ENCODE measurements around the gene UBL4A. TPM values are rescaled to one million over a fixed set of nuclear protein-coding genes. Genes with fewer than 3 reads are reported as not detected.
A peak's percentile ranks its signal among the peaks of the same experiment; 100 is the strongest.

UBL4A gene
- total and polyA plus RNA-seq, 5 donors from 2014 or later = 12.5 to 59.5 (median 55.0) TPM

- Mint-ChIP-seq H3K9me3 (peaks cover 0 to 2% (median 0%) of the 10 kb centered on the region in 7 donors), H3K4me3 (peak overlapping the region in 2 of 4 donors; percentile 43 to 61), H3K27ac (no peak overlapping the region), H3K4me1 (peaks cover 0 to 48% (median 12%) of the 10 kb centered on the region in 4 donors), H3K36me3 (peaks cover 4% of the 10 kb centered on the region), H3K27me3 (no peaks in the 10 kb centered on the region)
- ATAC-seq (ENCODE audit: low read depth in 2 of 2) = no peak
- no peaks in the 10 kb centered on the region for H3K9me3 ChIP-seq (ENCODE audit: control insufficient read depth in 2 of 2, low read length in 2 of 2)
- no peak overlapping the region for H3K27ac ChIP-seq (ENCODE audit: insufficient read depth, low read length, poor library complexity, severe bottlenecking)
- H3K4me3 ChIP-seq (ENCODE audit: low read depth, low read length) = no peak overlapping the region
- no peak for DNase-seq
- peaks cover 55% of the 10 kb centered on the region for H3K4me1 ChIP-seq (ENCODE audit: control insufficient read depth, insufficient read depth, low read length, poor library complexity, severe bottlenecking)
- no peaks in the 10 kb centered on the region for H3K27me3 ChIP-seq (ENCODE audit: control insufficient read depth, insufficient read depth, low read length)
- H3K36me3 ChIP-seq (ENCODE audit: control insufficient read depth, insufficient read depth, low read length) = peaks cover 17% of the 10 kb centered on the region
Measured at GRCh38 chrX:154439841-154440240, 46.6 kb downstream of the UBL4A start.

- H3K27me3 ChIP-seq (ENCODE audit: control insufficient read depth, insufficient read depth, low read length) = no peaks in the 10 kb centered on the region
- ATAC-seq (ENCODE audit: low read depth in 2 of 2) (no peak), DNase-seq (no peak)
- H3K36me3 Mint-ChIP-seq = peaks cover 7% of the 10 kb centered on the region
- H3K4me3 Mint-ChIP-seq = peak overlapping the region; percentile 55 to 93 (median 88)
- peak overlapping the region; percentile 65 for H3K4me3 ChIP-seq (ENCODE audit: low read depth, low read length)
- H3K27ac ChIP-seq (ENCODE audit: insufficient read depth, low read length, poor library complexity, severe bottlenecking) = peak overlapping the region; percentile 33
- peaks cover 18% of the 10 kb centered on the region for H3K36me3 ChIP-seq (ENCODE audit: control insufficient read depth, insufficient read depth, low read length)
- no peaks in the 10 kb centered on the region for H3K27me3 Mint-ChIP-seq
- H3K9me3 ChIP-seq (ENCODE audit: control insufficient read depth in 2 of 2, low read length in 2 of 2) = no peaks in the 10 kb centered on the region
- peaks cover 44% of the 10 kb centered on the region for H3K4me1 ChIP-seq (ENCODE audit: control insufficient read depth, insufficient read depth, low read length, poor library complexity, severe bottlenecking)
- H3K4me1 Mint-ChIP-seq = peaks cover 0 to 43% (median 12%) of the 10 kb centered on the region in 4 donors
- peaks cover 0 to 2% (median 0%) of the 10 kb centered on the region in 7 donors for H3K9me3 Mint-ChIP-seq
- H3K27ac Mint-ChIP-seq = peak overlapping the region; percentile 86 to 91 (median 86)
Measured at GRCh38 chrX:154437971-154438893, 48.2 kb downstream of the UBL4A start.

- peak; percentile 61 to 66 (median 62) for DNase-seq
- Mint-ChIP-seq H3K4me1 (peaks cover 0 to 34% (median 12%) of the 10 kb centered on the region in 4 donors), H3K4me3 (peak within 1 kb of the TSS; percentile 83 to 93 (median 88)), H3K36me3 (peaks cover 9% of the 10 kb centered on the region), H3K27ac (peak within 1 kb of the TSS; percentile 86 to 91 (median 86)), H3K9me3 (peaks cover 0 to 2% (median 0%) of the 10 kb centered on the region in 7 donors), H3K27me3 (no peaks in the 10 kb centered on the region)
- Histone ChIP-seq H3K27ac (ENCODE audit: insufficient read depth, low read length, poor library complexity, severe bottlenecking) (peak within 1 kb of the TSS; percentile 83), H3K4me1 (ENCODE audit: control insufficient read depth, insufficient read depth, low read length, poor library complexity, severe bottlenecking) (peaks cover 40% of the 10 kb centered on the region), H3K27me3 (ENCODE audit: control insufficient read depth, insufficient read depth, low read length) (no peaks in the 10 kb centered on the region), H3K9me3 (ENCODE audit: control insufficient read depth in 2 of 2, low read length in 2 of 2) (no peaks in the 10 kb centered on the region), H3K4me3 (ENCODE audit: low read depth, low read length) (peak within 1 kb of the TSS; percentile 65), H3K36me3 (ENCODE audit: control insufficient read depth, insufficient read depth, low read length) (peaks cover 15% of the 10 kb centered on the region)
- peak; percentile 39 to 53 for ATAC-seq (ENCODE audit: low read depth in 2 of 2)
Measured at GRCh38 chrX:154436983-154437752, 49.2 kb downstream of the UBL4A start, which contains the start of gene GDI1. Gene GDI1, plus strand, starts transcription at chrX:154437154. Its CDS starts 101 bp downstream, at chrX:154437255.

GRCh38 chrX:154436374-154436982 is 49.9 kb downstream of the UBL4A start:
- H3K27ac ChIP-seq (ENCODE audit: insufficient read depth, low read length, poor library complexity, severe bottlenecking) = peak overlapping the region; percentile 83
- Mint-ChIP-seq H3K4me1 (peaks cover 0 to 28% (median 7%) of the 10 kb centered on the region in 4 donors), H3K4me3 (peak overlapping the region; percentile 75 to 89 (median 84)), H3K27ac (peak overlapping the region; percentile 43 to 91 (median 67)), H3K36me3 (peaks cover 6% of the 10 kb centered on the region), H3K9me3 (peaks cover 0 to 2% (median 0%) of the 10 kb centered on the region in 7 donors), H3K27me3 (no peaks in the 10 kb centered on the region)
- ATAC-seq (ENCODE audit: low read depth in 2 of 2) (peak; percentile 68 to 69), DNase-seq (peak in 2 of 3 donors; percentile 57 to 59)
- H3K4me1 ChIP-seq (ENCODE audit: control insufficient read depth, insufficient read depth, low read length, poor library complexity, severe bottlenecking) = peaks cover 33% of the 10 kb centered on the region
- no peaks in the 10 kb centered on the region for H3K9me3 ChIP-seq (ENCODE audit: control insufficient read depth in 2 of 2, low read length in 2 of 2)
- peak overlapping the region; percentile 37 for H3K4me3 ChIP-seq (ENCODE audit: low read depth, low read length)
- no peaks in the 10 kb centered on the region for H3K27me3 ChIP-seq (ENCODE audit: control insufficient read depth, insufficient read depth, low read length)
- H3K36me3 ChIP-seq (ENCODE audit: control insufficient read depth, insufficient read depth, low read length) = peaks cover 13% of the 10 kb centered on the region

- H3K4me3 Mint-ChIP-seq = peak overlapping the region in 2 of 4 donors; percentile 43 to 83
- Histone ChIP-seq H3K4me3 (ENCODE audit: low read depth, low read length) (no peak overlapping the region), H3K9me3 (ENCODE audit: control insufficient read depth in 2 of 2, low read length in 2 of 2) (no peaks in the 10 kb centered on the region), H3K36me3 (ENCODE audit: control insufficient read depth, insufficient read depth, low read length) (peaks cover 13% of the 10 kb centered on the region), H3K27ac (ENCODE audit: insufficient read depth, low read length, poor library complexity, severe bottlenecking) (no peak overlapping the region), H3K4me1 (ENCODE audit: control insufficient read depth, insufficient read depth, low read length, poor library complexity, severe bottlenecking) (peaks cover 27% of the 10 kb centered on the region), H3K27me3 (ENCODE audit: control insufficient read depth, insufficient read depth, low read length) (no peaks in the 10 kb centered on the region)
- peaks cover 0 to 26% (median 7%) of the 10 kb centered on the region in 4 donors for H3K4me1 Mint-ChIP-seq
- DNase-seq (no peak), ATAC-seq (ENCODE audit: low read depth in 2 of 2) (no peak)
- H3K9me3 Mint-ChIP-seq = peaks cover 0 to 2% (median 0%) of the 10 kb centered on the region in 7 donors
- H3K36me3 Mint-ChIP-seq = peaks cover 5% of the 10 kb centered on the region
- peak overlapping the region in 1 of 3 donors; percentile 43 for H3K27ac Mint-ChIP-seq
- no peaks in the 10 kb centered on the region for H3K27me3 Mint-ChIP-seq
Measured at GRCh38 chrX:154435171-154435733, 51.2 kb downstream of the UBL4A start.

- Histone ChIP-seq H3K36me3 (ENCODE audit: control insufficient read depth, insufficient read depth, low read length) (peaks cover 9% of the 10 kb centered on the region), H3K27ac (ENCODE audit: insufficient read depth, low read length, poor library complexity, severe bottlenecking) (no peak overlapping the region), H3K4me1 (ENCODE audit: control insufficient read depth, insufficient read depth, low read length, poor library complexity, severe bottlenecking) (peaks cover 33% of the 10 kb centered on the region), H3K4me3 (ENCODE audit: low read depth, low read length) (no peak overlapping the region), H3K9me3 (ENCODE audit: control insufficient read depth in 2 of 2, low read length in 2 of 2) (no peaks in the 10 kb centered on the region), H3K27me3 (ENCODE audit: control insufficient read depth, insufficient read depth, low read length) (no peaks in the 10 kb centered on the region)
- ATAC-seq (ENCODE audit: low read depth in 2 of 2) (no peak), DNase-seq (no peak)
- Mint-ChIP-seq H3K27ac (peak overlapping the region in 1 of 3 donors; percentile 43), H3K9me3 (peaks cover 0 to 2% (median 0%) of the 10 kb centered on the region in 7 donors), H3K36me3 (peaks cover 5% of the 10 kb centered on the region), H3K4me3 (peak overlapping the region in 1 of 4 donors; percentile 83), H3K27me3 (no peaks in the 10 kb centered on the region), H3K4me1 (peaks cover 0 to 27% (median 10%) of the 10 kb centered on the region in 4 donors)
Measured at GRCh38 chrX:154434394-154435168, 51.8 kb downstream of the UBL4A start.
